Activated CD4-positive, alpha-beta T cell treated with anti-CD3 and anti-CD28 coated beads for 24 hours (primary cell): Measurements from ENCODE around the gene DAPK2.
"Not testable (repeated sequence)": the region's sequence is repeated elsewhere in the genome, so short reads cannot be mapped to it uniquely, and the experiment has no call there.

Source experiments
- DNase-seq, 2 donors: peaks; one replicate each; pipeline ENCODE4 v3.0.0-alpha.2; 2020; ENCODE audit warnings: low read depth in 2 of 2

DAPK2 gene

GRCh38 chr15:63973212-63974009, 72.9 kb downstream of the DAPK2 start:
- no peak for DNase-seq

- DNase-seq = no peak
Measured at GRCh38 chr15:63972801-63973200, 73.5 kb downstream of the DAPK2 start.

GRCh38 chr15:63971904-63972303, 74.4 kb downstream of the DAPK2 start:
- no peak for DNase-seq

- DNase-seq = peak; percentile 18 to 41
Measured at GRCh38 chr15:63971427-63971805, 74.9 kb downstream of the DAPK2 start.

GRCh38 chr15:63970621-63971426, 75.5 kb downstream of the DAPK2 start:
- no peak for DNase-seq

- DNase-seq = no peak
Measured at GRCh38 chr15:63969652-63970421, 76.4 kb downstream of the DAPK2 start.

- no peak for DNase-seq
Measured at GRCh38 chr15:63968700-63969099, 77.6 kb downstream of the DAPK2 start.

- DNase-seq = no peak
Measured at GRCh38 chr15:63968122-63968524, 78.2 kb downstream of the DAPK2 start.

- DNase-seq = no peak
Measured at GRCh38 chr15:63967616-63968015, 78.7 kb downstream of the DAPK2 start.

GRCh38 chr15:63962947-63963721, 83.2 kb downstream of the DAPK2 start:
- not testable (repeated sequence) for DNase-seq

- DNase-seq = no peak
Measured at GRCh38 chr15:63953524-63953923, 92.8 kb downstream of the DAPK2 start.

GRCh38 chr15:63950911-63951481, 95.3 kb downstream of the DAPK2 start:
- no peak for DNase-seq

- DNase-seq = no peak
Measured at GRCh38 chr15:63948971-63949370, 97.3 kb downstream of the DAPK2 start.

- DNase-seq = no peak
Measured at GRCh38 chr15:63948436-63948835, 97.8 kb downstream of the DAPK2 start.

GRCh38 chr15:63947228-63947627, 99.1 kb downstream of the DAPK2 start:
- no peak for DNase-seq

GRCh38 chr15:63946524-63947065, 99.7 kb downstream of the DAPK2 start:
- DNase-seq = no peak

- DNase-seq = no peak
Measured at GRCh38 chr15:63945838-63946298, 100.4 kb downstream of the DAPK2 start.

GRCh38 chr15:63945007-63945788, 101.1 kb downstream of the DAPK2 start:
- peak; percentile 61 to 62 for DNase-seq

- DNase-seq = no peak
Measured at GRCh38 chr15:63944681-63944955, 101.7 kb downstream of the DAPK2 start.
